Tongue (tissue), 2 donors: ENCODE data around the gene PAM. TPM values are rescaled to one million over a fixed set of nuclear protein-coding genes. Genes with fewer than 3 reads are reported as not detected.

ENCODE experiments used
- DNase-seq: peaks from one replicate; pipeline ENCODE4 v3.0.0-alpha.2; 2015
- total RNA-seq: library from RNA; depleted of rRNA; stranded (reverse); fragments of >200 nt; gene quantifications from one replicate; pipeline ENCODE4 v1.2.3, GENCODE V29; 2014

Gene PAM
- total RNA-seq, 1 donor from 2014 or later, result 179 TPM

DNA sequence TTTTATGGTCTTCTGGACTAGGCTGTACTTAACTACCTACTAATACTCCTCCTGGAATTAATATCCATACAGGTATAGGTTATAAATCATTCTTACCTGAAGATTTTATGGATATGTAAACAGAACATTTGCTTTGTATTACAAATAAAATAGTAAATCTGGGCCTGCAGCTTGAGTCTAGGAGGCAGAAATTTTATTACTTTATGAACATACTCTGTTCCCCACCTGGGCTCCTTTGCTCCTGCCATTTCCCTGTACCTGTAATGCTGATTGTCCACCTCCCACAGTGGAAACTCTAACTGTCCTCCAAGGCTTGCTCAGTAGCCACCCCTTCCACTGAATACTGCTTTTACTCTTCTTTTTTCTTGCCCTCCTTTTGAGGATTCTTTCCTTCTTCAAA, 108.0 kb downstream of the PAM start:
- DNase-seq, result no peak

- DNase-seq, result no peak
Observed at GRCh38 chr5:102863764-102864560, 108.9 kb downstream of the PAM start.

GRCh38 chr5:102865171-102865509, 110.0 kb downstream of the PAM start:
- DNase-seq, result no peak

DNA sequence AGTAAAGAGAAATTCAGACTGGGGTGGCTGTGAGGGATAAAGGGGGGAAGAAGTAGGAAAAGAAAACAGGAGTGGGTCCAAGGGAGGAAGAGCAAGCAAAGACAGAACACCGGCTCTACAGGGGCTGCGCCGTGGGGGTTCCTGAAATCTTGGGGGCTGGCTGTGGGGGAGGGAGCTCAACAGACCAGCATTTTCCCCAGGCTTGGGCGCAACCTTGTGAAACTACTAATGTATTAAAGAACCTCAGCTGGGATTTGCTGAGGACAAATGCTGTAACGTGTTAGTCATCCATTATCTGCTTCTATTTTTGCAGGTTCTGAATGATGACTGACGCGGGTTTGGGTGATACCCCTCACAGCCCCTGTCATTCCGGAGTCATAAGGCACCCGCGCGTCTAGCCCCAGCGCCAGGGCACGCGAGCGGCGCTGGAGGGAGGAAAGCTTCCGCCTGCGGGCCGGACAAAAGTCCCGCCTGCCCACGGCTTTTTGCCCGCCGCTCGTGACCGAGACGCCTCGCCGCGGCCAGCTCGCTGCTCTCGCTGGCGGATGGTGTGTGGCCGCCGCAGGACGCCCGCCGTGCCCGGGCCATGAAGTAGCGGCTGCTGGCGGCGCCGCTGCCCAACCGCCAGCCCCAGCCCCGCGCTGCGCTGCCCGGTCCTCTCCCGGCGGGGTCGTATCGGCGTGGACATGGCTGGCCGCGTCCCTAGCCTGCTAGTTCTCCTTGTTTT, 110.6 kb downstream of the PAM start:
- peak; percentile 85 for DNase-seq

- DNase-seq, result peak; percentile 72
Observed at GRCh38 chr5:102866237-102866600, 111.1 kb downstream of the PAM start.

DNA sequence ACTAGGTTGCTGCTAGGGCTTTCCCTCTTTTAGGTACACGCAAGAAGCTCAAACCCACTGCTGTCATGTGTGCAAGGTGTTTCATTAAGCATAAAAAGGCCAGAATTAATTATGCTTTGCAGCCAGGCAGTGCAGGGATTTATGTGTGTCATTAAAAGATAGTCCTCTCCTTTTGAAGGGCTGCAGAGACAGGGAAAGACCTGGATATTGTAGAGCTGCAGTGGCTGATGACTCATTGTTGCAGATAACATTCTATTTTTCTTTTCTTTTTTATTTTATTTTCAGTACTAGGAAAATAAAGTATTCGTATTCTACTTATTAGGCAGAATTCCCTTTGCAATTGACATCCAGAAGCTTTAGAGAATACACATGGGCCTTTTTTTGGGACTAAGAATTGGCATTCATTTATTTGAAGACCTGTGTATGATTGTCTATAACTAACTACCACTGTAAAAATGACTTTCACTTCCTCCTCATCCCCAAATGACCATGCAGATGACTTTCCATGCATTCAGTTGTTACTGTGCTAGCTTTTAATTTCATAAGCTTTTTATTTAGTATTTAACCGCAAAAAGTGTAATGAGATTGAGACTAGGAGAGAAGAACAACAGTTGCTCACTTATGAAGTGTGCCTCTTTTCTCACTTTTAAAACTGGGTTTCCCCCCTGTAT, 113.0 kb downstream of the PAM start:
- DNase-seq, result no peak

DNA sequence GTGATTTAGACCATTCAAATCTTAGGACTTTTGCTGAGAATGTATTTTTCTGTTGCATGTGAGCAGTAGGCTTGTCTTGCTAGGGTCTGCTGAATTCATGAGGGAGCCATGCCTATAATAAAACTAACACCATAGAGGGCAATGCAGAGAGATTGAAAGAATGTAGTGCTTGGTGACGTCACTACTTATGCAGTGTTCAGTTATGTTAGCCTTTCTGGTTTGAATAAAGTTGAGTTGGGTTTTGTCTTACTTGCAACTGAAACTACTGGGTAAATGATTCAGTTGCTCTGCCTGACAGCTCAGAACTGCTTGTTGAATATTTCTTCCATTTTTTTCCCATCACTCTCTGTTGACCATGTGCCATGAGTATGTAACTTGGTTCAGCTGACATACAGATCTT, 114.1 kb downstream of the PAM start:
- DNase-seq, result no peak

DNA sequence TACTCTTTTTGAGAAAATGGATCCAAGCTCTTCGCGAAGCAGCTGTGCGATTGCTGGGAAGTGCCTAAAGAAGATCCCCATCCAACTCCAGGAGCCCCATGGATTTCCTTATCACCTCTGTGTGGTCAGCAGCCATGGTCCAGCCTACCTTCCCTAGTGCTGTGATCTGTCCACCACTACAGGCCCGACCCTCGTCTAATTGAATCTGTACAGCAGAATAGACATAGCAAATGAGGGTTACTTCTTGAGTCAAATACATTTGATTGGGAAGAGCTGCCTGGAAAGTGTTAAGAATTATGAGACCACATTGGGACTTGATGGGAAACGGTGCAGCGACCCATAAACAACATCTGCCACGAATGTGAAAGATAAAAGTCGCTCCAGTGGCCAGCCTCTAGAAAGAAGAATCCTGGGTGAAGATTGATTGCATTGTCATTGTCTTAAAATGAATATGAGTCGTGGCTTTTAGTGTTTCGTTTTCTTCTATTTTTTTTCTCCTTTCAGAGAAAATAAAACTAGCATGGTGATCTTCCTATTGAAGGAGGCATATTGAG, 118.4 kb downstream of the PAM start:
- DNase-seq, result no peak

DNA sequence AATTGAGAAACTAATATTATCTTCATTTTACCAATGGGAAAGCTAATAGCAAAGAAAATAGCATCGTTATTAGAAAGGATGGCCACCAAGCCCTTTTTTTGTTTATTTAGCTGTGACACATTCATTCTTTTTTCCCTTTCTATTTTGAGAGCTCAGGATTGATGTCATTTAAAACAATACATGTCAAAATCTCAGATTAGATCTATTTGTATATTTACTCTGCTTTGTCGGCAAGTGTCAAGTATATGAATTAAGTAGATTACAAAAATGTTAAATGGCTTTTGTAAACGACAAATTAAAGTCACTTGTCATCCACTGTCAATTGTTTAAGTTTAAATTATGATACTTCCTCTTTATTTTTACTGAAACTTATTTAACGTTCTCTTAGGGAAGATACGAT, 118.9 kb downstream of the PAM start:
- no peak for DNase-seq

DNA sequence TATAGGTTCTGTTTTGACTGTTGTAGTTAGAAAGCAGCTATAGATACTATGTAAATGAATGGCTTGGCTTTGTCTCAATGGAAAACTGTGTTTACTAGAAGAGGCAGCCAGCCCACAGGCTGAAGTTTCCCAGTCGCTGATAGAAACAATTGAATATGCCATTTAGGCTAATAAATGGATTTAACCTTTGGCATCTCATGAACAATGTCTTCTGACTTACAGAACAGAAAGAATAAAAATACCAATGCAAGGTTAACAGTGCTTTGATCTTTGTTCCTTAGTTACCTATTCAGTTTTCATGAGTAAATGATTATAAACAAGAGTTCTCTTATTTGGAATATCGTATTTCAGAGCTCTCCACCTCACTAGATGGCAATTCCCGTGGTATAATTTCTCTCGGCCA, 120.6 kb downstream of the PAM start:
- no peak for DNase-seq

DNA sequence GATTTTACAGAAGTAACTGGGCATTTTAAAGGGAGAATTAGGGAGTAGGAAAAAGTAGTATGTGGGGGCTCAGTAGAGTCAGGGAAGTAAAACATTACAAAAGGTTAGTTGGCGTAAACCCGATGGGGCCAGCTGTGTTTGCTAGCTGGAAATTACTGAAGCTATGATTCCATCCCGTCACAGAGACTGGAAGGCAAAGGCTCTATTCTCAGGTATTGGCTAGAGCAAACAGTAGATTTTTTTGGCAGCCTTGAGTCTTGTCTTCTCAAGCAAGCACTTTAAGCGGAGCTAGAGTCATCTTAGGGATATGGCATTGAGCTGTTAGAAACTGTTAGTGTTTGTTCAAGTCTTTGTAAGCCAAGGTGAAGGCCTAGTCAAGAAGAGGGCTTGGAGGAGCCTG, 121.5 kb downstream of the PAM start:
- DNase-seq, result no peak

DNA sequence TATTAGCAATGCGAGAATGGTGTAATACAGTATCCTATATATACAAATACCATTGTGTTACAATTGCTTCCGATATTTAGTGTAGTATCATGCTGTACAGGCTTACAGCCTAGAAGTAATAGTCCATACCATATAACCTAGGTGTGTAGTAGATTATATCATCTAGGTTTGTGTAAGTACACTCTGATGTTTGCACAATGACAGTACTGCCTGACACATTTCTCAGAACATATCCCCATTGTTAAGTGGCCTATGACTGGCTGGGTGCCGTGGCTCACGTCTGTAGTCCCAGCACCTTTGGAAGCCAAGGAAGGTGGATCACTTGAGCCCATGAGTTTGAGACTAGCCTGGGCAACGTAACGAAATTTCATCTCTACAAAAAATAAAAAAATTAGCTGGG, 124.6 kb downstream of the PAM start:
- no peak for DNase-seq

DNA sequence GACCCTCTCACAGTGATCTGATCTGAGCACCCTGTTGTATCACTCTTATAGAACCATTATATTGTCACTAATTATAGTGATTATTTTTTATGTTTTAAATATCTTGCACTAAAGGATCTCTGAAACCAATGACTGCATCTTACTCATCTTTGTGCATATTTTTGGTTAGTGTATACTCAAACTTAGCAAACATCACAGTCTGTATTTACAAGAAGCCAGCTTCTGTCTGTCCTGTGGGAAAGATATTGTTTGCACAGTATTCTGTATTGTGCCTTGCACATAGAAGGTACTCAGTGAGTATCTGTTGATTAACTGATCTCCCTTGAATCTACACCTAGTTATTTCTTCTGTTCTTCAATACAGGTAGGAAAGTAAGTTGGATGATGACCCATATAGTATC, 131.5 kb downstream of the PAM start:
- DNase-seq, result no peak

GRCh38 chr5:102888483-102888882, 133.4 kb downstream of the PAM start:
- DNase-seq, result no peak

DNA sequence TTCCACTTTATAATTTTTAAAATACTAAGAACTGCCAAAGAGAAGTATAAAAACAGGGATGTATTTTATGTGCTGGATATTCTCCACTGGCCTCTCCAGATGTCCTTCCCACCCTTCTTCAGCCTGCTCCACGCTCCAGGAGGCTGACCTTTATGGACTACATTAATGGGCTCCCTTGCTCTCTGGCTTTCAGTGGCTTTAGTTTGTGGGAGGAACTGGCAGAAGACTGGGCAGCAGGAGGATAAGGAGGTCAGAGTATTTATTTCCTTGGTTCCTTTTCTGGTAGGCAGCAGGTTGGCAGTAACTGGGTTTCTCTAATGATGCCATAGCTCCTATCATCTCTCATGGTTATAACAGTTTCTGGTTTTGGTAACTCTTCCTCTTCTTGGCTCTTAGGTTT, 133.9 kb downstream of the PAM start:
- DNase-seq, result no peak

GRCh38 chr5:102890133-102890532, 135.0 kb downstream of the PAM start:
- DNase-seq, result no peak

DNA sequence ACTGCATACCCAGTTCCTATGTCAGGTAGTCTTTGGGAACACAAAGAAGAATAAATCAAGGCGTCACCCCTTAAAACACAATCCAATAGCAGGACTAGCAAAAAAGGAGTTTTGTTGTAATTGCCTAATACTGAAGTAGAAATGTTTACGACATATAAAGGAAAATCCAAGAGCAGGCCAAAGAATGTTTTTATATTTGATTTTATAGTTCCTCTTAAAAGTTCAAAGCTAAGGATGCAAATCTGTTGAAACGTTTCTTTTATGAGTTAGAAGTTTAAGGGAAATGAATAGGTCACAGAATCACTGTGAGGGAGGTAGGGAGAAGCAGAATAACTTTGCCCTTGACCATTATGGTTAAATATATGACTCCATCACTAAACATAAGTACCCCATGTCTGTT, 136.1 kb downstream of the PAM start:
- DNase-seq, result no peak

DNA sequence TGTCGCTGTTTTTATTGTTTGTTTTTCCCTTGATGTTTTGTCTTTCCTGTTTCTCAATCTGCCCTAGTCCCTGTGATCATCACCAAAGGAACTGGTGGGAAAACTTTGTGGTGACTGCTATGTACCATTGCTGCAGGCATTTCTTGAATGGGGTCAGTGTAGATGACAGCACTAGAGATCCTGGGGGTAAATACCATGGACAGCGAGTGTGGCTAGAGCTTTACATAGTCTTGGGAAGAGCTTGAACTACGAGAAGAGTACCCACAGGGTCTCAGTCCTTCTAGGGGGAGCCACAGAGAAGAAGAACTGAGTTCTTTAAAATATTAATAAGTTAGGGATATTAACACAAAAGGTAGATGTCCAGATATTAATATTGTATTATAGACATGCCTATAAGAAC, 138.8 kb downstream of the PAM start:
- no peak for DNase-seq

DNA sequence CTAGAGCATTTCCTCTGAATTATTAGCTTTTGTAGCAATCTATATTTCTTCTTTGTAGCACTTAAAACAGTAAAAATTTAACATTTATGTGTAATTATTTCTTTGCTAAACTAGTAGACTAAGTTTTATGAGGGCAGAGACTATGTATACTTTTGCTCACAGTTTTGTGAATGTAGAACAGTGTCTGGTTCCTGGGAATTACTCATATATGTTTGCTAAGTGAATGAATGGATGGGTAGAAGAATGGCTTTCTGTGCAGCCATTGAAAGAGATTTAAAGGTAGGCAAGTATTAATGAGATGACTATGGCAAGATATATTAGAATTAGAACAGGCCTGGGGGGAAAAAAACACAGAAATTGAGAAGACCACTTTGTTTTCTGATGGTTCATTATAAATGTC, 140.1 kb downstream of the PAM start:
- DNase-seq, result no peak

DNA sequence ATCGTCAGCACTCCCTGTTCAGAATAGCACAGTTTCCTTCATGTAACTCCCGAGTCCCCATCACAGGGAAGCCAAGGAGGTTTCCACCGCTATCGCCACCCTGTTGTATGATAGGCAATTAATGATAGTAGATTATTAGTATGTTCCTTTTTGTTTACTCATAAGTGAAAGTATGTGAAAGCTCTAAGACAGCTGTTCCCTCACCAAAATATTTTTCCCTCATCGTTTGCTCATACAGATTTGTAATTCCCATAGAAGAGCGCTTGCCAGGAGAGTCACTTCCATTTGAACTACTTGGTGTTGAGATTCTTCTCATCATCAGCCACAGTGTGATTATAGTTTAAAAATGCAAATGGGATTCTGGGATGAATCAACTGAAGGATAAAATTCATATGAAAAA, 140.9 kb downstream of the PAM start:
- no peak for DNase-seq

DNA sequence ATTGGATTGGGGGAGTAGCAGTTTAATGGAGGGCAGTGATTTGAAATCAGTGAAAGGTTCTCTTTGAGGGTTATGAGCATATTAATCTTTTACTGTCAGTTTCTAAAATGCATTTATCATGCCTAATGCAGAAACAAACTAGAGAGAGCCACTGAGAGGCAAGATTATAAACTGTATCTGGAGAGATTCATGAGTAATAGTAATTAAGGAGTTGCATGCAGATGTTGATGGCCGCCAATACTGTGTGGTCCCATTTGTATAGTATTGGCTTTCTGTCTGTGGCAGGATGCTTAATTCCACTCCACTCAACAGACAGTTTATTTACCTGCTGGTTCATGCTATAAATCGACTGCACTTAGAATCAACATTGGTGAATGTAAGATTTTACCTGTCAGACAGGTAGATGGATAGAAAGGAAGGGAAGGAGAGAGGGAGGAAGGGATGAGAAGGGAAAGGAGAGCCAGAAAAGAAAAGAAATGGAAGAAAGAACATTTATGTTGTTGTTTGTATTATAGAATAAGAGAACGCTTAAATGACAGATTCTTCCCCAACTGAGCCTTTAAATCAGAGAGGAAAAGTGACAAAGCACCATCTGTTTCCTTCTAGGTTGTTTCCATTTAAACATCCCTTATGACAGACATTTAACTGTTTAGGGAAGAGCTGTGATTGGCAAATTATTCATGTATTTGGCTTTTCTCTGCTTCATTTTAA, 146.5 kb downstream of the PAM start:
- no peak for DNase-seq

DNA sequence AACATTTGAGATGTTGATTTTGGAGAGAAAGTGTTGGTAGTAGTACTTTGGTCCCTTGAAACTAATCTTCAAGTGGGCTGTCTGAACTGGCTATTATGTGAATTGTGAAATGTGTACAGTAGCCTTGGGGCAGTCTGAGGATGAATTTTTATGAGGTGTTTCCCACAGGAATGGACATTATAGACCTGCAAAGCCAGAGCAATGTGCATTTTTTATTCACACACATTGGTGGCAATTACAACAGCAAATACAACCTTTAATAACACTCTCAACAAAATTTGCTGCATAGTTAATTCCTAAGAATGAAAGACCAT, 147.0 kb downstream of the PAM start:
- no peak for DNase-seq

DNA sequence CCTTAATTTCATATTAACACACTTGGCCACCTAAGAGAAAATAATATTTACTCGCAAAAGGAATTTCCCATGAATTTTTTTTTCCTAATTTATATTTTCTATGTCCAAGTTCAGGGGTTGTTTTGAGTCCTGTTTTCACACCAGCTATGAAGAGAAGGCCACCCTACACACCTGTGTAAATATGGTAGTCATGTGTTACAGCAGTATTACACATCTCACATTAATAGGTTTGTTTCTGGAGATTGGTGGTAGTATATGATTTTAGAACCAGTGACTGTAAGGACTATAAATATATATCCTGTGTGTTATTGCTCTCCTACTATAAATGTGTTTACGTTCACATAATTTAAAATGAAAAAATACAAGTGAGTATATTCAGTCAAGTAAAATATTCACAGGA, 147.5 kb downstream of the PAM start:
- no peak for DNase-seq
